ENCODE measurements around the gene HERC2.
"Not testable (repeated sequence)": the region's sequence is repeated elsewhere in the genome, so short reads cannot be mapped to it uniquely, and the experiment has no call there.

Gene HERC2

DNA sequence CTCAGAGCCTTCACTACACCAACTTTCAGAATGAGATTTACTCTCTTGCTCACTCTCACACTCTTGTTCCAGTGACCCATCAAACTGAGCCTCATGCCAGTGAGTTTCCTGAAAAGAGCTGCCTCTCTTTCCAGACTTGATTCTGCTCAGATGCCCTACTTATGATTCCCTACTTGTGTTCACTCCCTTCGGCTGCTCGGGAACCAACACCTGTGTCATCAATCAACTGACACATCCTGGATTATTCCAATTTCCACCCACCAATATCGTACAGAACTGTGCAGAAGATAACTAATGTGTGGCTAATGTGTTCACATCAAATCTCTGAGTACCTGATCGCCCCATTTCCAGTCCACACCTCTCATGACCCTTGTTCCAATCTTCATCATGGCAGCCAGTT lies 100.3 kb downstream of the HERC2 start:
- DNase-seq, result not testable (repeated sequence)

DNA sequence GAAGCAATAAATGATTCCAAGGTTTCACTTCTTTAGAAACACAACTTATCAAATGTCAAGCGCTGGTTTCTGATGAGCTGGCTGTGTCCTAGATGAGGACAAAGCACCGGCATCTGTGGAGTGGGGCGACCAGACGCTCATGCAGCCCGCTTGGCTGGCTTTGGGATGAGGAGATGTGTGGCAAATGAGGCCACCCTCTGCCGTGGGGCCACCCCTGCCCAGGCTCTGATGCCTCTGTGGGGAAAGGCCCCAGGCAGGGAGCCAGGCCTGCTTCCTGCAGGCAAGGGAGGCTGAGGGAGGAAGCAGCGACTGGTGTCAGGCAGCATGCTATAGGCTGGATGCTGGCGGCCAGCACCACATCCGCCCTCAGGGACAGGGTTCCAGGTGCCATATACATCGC lies 102.9 kb downstream of the HERC2 start:
- DNase-seq, result no peak

DNA sequence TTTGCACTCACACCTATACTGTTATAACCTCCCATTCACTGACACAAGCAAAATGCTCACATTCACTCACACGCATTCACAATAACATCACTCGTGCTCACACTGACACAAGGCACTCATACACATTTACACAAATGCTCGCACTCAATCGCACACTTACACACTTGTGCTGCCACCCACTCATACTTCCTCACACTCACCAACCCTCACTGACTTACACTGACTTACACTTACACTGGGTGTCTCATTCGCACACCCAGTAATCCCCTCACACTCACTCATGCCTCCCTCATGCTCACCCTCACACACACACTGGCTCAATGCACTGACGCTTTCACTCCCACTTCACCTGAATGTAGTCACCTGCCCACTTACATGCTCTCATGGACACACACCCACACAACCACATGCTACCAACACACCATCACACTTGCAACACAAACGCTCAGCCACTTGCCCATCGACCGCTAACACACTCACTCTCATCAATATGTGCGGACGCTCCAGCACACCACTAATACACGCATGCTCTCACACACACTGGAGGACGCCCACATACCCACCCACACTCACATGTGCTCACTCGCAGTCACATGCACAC lies 104.9 kb downstream of the HERC2 start:
- DNase-seq, result not testable (repeated sequence)

DNA sequence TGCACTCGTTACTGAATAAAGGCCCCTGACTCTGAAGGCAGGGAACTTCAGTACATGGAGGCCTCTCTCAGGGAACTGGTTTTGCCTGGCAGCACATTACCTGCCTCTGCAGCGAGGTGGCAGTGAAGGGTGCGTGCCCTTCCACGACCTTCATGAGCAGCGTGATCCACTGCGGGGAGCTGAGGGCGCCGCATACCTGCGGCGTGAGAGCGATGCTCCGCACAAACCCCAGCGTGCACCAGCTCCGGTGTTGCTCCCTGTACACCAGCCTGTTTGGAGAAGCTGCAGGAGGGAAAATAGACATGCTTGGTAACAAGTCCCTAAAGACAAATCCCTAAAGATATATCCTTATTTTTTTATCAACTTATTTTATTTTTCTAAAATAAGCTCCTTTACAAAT lies 106.5 kb downstream of the HERC2 start:
- DNase-seq, result not testable (repeated sequence)

DNA sequence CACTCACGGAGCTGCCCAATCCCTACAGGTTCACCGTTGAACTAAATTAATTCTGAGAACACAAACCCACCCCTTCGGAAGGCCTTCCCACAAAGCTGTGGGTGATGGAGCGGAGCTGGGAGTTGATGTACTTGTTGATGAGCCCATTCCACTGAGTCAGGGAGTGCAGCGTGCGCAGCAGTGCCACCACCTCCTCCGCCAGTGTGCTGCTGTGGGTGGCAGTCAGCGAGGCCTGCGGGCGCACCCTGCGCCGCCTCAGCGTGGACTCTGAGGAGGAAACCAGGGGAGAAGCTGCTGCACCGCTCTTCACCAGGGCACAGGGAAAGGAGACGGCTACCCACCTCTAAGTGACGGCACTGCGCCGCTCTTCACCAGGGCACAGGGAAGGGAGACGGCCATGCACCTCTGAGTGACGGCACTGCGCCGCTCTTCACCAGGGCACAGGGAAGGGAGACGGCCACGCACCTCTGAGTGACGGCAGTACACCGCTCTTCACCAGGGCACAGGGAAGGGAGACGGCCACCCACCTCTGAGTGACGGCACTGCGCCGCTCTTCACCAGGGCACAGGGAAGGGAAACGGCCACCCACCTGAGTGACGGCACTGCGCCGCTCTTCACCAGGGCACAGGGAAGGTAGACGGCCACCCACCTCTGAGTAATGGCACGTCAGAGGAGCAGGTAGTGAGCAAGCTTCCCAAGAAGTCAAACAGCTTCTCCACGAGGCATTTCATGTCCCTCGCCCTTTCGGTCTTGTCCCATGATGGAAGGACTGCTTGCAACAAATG lies 107.8 kb downstream of the HERC2 start:
- not testable (repeated sequence) for DNase-seq

DNA sequence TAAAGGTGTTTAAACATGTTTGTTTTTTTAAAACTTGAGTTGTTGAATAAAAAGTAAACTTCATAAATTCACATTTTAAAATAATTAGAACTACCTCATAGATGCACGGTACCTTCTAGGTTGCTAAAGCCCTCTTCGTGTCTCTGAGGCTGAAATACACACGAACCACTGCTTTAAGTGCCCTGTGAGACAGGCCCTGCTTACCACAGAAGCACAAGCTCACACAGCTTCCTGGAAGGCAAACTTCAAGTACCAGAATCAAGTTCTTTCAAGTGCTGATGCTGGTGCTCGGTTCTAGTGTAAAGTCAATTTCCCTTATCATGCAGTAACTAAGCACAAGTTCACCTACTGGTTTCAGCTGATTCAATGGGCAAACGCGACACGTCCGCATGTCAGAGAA lies 108.6 kb downstream of the HERC2 start:
- not testable (repeated sequence) for DNase-seq

DNA sequence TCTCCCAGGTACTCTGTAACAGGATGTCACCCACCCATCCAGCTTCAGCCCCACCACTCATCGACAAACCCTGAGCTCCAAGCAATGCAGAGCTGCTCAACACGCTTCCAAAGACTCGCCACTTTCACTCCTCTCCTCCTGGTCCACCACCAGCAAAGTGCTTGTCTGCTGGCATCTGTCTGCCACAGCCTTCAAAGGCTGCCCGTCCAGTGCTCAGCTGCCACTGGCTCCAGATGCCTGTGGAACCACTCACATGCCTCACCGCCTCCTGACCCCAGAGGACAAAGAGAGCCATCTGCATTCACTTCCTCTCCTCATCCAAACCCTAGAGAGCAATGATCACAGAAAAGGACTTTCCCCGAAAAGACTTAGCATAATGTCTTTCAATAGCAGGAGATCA lies 113.4 kb downstream of the HERC2 start:
- DNase-seq, result no peak

DNA sequence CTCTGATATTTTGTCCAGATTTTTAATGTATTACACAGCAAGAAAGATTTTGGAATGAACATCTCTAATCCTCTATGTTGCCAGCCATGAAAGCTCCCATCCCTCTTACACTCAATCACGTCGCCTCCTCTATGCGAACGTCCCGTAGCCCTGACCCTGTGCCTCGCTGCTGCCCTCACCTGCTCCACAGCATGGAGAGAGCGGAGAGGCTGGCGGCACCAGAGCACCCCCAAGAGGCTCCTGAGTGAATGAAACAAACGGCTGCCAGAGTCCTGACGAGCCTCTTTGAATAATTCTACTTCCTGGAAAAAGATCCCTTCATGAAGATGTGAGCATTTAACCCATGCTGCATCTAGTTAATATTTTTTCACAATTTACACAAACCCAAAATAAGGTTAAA lies 116.3 kb downstream of the HERC2 start:
- DNase-seq, result not testable (repeated sequence)

DNA sequence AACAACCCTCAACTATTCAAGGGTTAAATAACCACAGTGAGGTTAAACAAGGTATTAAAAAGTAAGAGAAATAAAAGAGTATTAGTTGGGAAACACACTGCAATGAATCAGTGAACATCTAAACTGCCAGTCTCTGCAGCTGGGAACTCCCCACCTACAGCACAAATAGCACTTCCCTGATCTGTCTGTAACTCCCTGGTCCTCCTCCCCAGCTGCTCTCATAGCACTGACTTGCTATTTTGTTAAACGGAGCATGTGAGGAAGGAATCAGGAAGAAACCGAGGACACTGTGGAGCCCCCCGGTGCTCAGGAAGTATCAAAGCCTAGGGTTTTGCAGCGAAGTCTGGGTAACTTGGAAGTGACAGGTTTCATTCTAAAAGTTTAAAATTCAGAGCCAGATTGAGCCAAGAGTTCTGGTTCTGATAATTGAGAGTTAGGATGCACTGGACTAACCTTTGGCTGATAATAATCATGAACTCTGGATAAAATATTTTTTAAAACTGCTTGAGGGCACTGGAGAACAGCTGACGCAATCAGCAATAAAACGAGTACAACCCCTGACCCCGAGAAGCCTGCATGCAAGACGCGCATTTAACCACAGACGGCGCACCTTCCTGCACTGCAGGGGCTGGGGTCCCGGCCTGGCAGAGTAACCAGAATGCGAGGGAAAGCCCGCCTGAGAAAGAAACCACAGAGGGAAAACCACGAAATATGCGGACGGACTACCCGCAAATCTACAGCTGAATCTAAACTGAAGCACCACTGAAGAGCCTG lies 118.7 kb downstream of the HERC2 start:
- DNase-seq, result not testable (repeated sequence)

DNA sequence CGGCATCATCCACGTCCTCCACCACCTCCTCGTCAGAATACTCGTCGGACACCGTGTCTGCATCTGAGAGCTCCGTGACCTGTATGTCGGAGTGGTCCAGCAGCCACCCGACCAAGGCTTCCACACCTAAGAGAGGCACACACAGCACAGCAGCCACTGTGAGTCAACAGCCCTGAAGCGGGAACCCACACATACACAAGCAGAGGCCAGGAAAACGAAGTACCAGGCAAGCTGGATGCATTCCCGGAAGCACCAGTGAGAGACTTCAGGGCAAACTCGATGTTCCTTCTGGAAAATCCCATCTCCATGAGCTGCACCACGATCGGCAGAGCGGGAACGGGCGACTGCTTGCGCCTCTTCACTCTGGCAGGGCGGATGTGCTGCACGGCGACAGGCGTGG lies 119.9 kb downstream of the HERC2 start:
- not testable (repeated sequence) for DNase-seq

DNA sequence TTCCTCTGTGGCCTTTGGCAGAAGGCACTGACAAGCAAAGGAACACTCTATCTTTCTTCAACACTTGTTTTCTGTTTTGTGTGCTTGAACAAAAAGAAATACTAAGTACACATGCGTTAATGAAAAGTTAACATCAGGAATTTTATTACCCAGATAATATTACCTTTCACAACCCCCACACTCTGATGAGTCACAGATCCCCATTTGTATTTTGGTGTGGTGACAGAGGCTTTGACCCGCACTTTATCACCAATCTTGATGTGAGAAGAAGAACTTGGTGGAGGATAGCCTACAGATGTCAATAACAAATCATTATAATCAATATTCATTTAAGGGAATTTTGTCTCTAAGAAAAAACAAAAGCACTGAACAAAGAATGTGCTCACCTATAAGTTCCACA lies 123.8 kb downstream of the HERC2 start:
- not testable (repeated sequence) for DNase-seq

DNA sequence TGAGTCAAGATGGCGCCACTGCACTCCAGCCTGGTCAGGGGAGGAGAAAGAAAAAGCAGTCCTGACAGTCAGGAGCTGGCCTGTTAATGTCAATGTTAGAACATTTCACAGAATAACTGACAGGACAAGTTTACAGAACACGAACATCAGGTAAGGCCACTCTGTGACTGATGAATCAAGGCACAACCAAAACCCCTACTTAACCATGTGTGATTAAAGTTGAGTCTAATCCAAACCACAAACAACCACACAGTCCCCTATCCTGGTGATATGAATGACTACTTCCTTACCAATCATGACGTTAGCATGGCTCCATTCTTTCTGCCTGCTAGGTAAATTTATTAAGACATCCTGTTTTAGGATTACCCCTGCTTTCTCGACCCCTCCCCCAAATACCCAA lies 124.3 kb downstream of the HERC2 start:
- DNase-seq, result not testable (repeated sequence)

DNA sequence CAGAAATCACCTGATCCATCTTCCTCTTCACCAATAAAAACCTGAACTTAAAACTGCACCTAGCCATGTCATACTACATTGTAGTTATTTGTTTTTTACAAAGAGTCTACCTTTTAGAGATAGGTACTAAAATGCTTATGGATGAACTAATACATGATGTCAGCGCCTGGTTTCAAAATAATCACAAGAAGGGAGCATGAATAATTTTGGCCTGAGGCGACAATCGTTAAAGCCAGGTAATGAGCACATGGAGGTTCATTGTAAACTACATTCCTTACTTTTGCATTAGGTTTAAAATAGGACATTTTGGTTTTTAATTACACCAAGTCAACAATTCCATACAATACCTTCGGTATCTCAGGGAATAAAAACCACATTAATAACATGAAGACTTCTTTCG lies 125.4 kb downstream of the HERC2 start:
- not testable (repeated sequence) for DNase-seq

DNA sequence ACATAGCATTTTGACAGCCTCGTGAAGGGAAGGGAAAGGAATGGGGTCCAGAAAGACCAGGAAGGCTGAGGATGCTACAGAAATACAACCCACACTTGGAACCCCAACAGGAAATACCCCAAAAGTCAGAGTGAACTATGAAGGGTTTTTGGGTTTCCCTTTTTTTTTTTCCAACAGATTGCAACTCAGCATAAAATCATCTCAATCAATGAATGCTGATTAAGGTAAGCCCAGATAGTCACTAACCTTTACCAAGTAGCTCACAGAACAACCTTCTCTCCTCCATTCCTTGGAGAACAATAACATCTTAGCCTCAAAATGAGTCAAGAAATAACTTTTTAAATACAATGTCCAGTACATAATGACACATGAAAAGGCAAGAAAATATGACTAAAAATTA lies 129.2 kb downstream of the HERC2 start:
- DNase-seq, result no peak

DNA sequence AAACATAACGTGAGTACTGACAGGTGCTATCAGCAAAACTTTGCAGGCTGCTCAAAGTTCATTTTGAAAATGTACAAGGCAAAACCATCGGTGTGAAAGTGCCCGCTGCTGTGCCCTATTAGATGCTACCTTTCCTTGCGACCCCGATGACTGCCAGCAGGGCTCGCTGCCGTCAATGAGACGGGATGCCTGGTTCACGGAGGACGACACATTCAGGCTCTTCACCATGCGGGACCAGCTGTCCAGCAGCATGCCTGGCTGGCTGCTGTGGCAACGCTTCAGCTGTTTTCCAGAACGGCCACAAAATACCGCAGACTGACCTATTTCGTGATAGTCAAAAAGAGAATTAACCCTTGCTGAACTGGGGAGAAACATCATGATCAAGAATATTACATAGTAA lies 130.1 kb downstream of the HERC2 start:
- no peak for DNase-seq

DNA sequence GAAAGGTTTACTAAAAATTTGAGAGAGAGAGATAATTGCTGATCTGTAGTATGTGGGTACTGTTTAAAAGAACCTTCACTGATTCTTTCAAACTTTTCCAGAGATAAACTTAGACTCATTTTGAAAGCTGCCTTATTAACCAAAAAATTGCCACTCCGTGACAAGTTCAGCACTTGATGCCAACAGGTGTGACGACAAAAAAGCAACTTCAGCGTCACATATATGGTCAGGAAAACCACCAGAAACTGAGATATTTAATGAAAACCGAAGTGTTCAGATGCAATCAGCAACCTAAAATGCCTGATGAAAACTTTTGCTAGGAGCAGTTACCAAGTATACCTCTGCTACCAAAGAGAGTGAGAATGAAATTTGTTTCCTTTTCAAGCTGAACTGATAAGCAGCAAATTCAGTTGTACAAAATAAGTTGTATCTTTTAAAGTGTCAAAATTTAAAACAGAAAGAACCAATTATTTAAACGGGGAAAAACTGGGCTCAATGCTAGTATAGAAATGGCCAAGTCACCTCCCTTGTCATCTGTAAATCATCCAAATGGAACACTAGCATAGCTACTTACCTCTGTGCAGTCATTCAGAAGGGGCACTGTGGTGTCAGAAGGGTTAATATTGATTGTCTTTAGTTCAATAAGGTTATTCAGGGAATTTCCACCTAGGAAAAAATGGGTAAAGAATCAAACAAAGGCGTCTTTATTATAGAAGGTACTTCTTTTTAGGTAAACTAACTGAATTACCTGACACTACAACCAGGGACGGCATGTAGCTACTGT lies 131.4 kb downstream of the HERC2 start:
- DNase-seq, result no peak

DNA sequence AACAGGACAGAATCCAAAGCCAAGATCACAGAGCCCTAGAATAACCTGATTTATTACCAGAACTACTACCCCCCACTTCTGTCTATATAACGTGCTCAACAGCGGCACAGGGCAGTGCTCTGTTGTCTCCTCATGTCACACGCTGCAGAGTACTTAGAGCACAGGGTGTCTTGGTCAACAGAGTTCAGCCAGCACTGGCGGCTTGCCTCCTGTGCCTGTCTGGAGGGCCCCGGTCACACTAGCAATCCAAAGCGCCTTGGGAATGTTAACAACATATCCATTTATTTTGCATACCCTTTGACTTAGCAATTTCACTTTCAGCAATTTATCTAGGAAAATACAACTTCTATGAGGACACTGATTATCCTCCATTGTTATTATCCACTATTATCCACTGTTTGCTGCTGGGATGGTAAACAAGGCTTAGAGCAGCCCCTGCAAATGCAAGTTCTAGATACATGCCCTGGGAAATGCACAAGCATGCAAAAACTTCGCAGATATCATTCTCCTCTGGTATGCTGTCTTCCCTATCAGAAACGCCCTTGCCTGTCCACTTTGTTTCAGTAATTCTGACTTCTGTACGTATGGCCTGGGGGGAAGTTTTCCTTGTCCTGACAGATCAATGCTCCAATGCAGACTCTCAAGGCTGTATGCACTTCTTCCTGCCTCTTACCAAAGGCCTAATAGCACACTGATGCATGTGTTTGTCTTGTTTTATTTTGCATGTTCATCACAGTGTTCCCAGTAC lies 136.7 kb downstream of the HERC2 start:
- no peak for DNase-seq

DNA sequence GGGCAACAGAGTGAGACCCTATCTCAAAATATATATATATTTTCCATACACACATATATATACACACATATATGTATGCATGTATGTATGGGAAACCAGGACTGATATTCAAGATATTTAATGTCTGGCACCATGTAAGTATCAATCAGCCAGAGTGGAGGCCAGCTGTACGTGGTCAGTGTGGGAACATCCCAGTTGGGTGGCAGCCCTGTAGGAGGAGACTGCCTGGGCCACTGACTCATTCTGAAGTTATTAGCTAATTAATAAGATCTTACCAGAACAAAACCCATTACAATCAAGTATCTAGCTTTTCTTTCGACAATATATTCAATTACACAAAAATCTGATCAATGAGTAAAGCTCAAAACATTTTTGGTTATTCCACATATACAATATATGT lies 137.8 kb downstream of the HERC2 start:
- DNase-seq, result no peak

DNA sequence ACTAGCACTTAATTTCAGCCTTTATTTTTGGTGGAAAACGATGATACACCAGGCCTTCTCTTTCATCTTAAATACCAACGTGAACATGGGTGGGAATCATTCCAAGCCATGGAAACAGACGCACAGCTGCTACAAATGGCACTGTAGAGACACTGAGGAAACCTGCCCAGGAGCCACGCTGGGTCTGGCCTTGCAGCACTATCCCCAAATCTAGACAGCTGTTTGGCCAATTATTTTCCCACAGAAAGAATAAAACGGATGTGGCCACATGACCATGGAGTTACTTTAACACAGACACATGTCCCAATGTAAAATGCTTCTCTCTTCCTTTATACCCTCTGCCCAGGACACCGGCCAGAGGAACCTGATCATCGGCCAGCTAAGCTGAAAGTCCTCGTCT lies 139.2 kb downstream of the HERC2 start:
- DNase-seq, result no peak

DNA sequence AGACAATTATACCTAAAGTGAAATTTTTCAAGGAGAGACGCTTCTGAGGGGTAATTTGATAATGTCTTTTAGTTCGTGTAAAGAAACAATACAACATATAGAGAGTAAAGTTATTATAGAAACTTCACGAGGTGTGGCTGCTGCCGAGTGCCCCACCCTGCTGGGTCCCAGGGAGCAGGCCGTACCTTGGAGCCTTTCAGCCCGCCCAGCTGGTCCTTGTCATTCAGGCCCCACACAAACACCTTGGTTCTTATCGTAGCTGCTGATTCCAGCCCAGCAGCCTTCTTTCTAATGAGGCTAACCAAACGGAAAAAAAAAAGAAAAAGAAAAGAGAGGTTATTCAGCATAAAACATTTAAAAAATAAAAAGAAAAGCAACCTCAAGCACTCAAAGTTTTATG lies 139.8 kb downstream of the HERC2 start:
- no peak for DNase-seq

DNA sequence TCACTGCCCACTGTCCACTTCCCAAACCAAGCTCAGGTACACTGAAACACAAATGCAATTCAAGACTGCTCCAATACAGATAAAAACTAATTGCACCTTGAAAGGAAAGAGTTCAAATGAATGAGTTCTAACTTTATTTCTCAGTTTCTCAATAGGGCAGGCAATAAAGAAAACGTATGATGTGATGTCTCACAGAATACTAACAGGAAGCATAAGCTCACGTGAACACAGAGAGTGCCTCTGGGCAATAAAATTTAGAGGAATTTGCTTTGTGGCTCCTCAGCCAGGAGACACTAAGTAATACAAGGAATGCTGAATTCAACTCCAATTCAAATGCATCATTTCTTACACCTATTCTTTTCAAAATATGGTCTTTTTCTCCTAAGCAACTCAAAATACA lies 140.6 kb downstream of the HERC2 start:
- no peak for DNase-seq

DNA sequence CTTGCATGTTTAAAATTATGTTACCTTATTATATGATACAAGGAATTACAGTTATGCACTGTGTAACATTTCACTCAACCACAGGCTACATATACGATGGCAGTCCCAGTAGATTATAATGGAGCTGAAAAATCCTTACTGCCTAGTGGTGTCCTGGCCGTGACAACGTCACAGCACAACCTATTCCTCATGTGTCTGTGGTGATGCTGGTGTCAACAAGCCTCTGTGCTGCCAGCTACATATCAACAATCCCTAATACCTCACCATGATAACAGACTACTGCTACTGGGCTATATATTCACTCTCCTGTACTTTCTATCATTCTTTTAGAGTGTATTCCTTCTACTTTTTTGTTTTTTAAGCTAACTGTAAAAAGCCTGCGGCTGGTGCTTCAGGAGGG lies 142.7 kb downstream of the HERC2 start:
- DNase-seq, result no peak

Data from OCI-M1 (cell line).